HepG2 (cell line): ENCODE data around the gene TAAR9. TPM values are rescaled to one million over a fixed set of nuclear protein-coding genes. Genes with fewer than 3 reads are reported as not detected.

ENCODE experiments used
- ATAC-seq: fragments of 200-7000 bp; cut with Tn5 transposase; 3 replicates; pipeline ENCODE4 v1.9.1; 2020; ENCODE audit warnings: mild to moderate bottlenecking, moderate library complexity
- BruUV-seq: library from RNA; stranded (reverse); fragments of 400-500 nt; replicated peaks from 2 replicates; lab custom pipeline; 2021; lab: Mats Ljungman, UMichigan
- CTCF ChIA-PET: fragments of 300-600 bp; formaldehyde crosslinking; extraction: SDS; loops from one replicate; lab custom pipeline; 2021; ENCODE audit warnings: low total read pairs, inconsistent platforms, low intra/inter-chr PET ratio; lab: Yijun Ruan, JAX
- POLR2A ChIA-PET: fragments of 350-600 bp; sonication (Branson Sonifier 250); formaldehyde crosslinking; loops from one replicate; lab custom pipeline; 2020; ENCODE audit warnings: antibody characterized with exemption, inconsistent platforms; lab: Yijun Ruan, JAX
- DNase-seq: peaks from one replicate; pipeline ENCODE4 v3.0.0-alpha.2; 2015; ENCODE audit warnings: low spot score
- FAIRE-seq: peaks from 3 replicates; lab custom pipeline; 2011; peaks lifted over from hg19 to GRCh38; lab: Jason Lieb, UNC
- H2AFZ ChIP-seq: one replicate; pipeline ENCODE4 v1.6.1; 2011; ENCODE audit warnings: low read length, inconsistent platforms
- H3K27ac ChIP-seq: fragments of 300-600 bp; 3 replicates; pipeline ENCODE4 v1.8.0; 2011; ENCODE audit warnings: mixed run types, mild to moderate bottlenecking, mixed read lengths, low read length, inconsistent platforms; ENCODE audit not compliant: insufficient read depth; ENCODE audit errors: extremely low read length
- H3K27me3 ChIP-seq, 2 experiments: fragments of 200-600 bp in 1 of 2; 2 replicates in 1 of 2; 3 replicates in 1 of 2; pipeline versions ENCODE4 v1.6.0 to v1.8.0; 2011; ENCODE audit warnings: low read length in 2 of 2, mild to moderate bottlenecking in 2 of 2, moderate library complexity in 2 of 2, inconsistent platforms in 1 of 2; ENCODE audit not compliant: insufficient read depth in 2 of 2, control insufficient read depth in 1 of 2
- H3K36me3 ChIP-seq, 2 experiments: fragments of 200-600 bp in 1 of 2; replicated peaks in 1 of 2; 2 replicates in 1 of 2; 3 replicates in 1 of 2; pipeline versions ENCODE4 v1.5.1 to v1.8.0; 2011; ENCODE audit warnings: low read length in 2 of 2, inconsistent platforms in 1 of 2; ENCODE audit not compliant: insufficient read depth in 2 of 2, control insufficient read depth in 1 of 2
- H3K4me1 ChIP-seq: 2 replicates; pipeline ENCODE4 v1.5.1; 2012; ENCODE audit warnings: low read length, inconsistent platforms; ENCODE audit not compliant: insufficient read depth
- H3K4me2 ChIP-seq: 2 replicates; pipeline ENCODE4 v1.6.0; 2011; ENCODE audit warnings: low read depth, low read length, inconsistent platforms
- H3K4me3 ChIP-seq, 3 experiments: fragments of 200-600 bp in 1 of 3; sonication (generic), shearing (Covaris generic) in 1 of 3; replicated peaks in 1 of 3; 2 replicates each; pipeline ENCODE4 v1.5.1; 2011 to 2016; ENCODE audit warnings: low read length in 3 of 3, inconsistent platforms in 2 of 3, low read depth in 2 of 3, mild to moderate bottlenecking in 2 of 3, control low read depth in 1 of 3, mixed read lengths in 1 of 3; ENCODE audit not compliant: insufficient read depth in 1 of 3
- H3K79me2 ChIP-seq: one replicate; pipeline ENCODE4 v1.6.1; 2011; ENCODE audit warnings: low read length, inconsistent platforms; ENCODE audit not compliant: insufficient read depth
- H3K9ac ChIP-seq: 2 replicates; pipeline ENCODE4 v1.6.0; 2011; ENCODE audit warnings: mild to moderate bottlenecking, low read depth, low read length, inconsistent platforms; ENCODE audit not compliant: insufficient read depth
- H3K9me3 ChIP-seq: 2 replicates; pipeline ENCODE4 v1.5.1; 2012; ENCODE audit warnings: mild to moderate bottlenecking, low read length
- H4K20me1 ChIP-seq: 2 replicates; pipeline ENCODE4 v1.6.0; 2011; ENCODE audit warnings: inconsistent platforms, mild to moderate bottlenecking, low read length, moderate library complexity; ENCODE audit not compliant: insufficient read depth
- ELF4 ChIP-seq: sonication (generic); formaldehyde crosslinking; IDR thresholded peaks from 2 replicates; pipeline ENCODE4 v1.5.0; 2020; ENCODE audit warnings: missing genetic modification reagents, mild to moderate bottlenecking, moderate library complexity, borderline replicate concordance
- HCFC1 ChIP-seq: fragments of 150-350 bp; IDR thresholded peaks from 2 replicates; pipeline ENCODE4 v1.6.1; 2014; ENCODE audit warnings: low read depth, low read length
- HNRNPK ChIP-seq: fragments of 200-400 bp; formaldehyde crosslinking; IDR thresholded peaks from 2 replicates; pipeline ENCODE4 v1.6.1; 2018; ENCODE audit warnings: low read length, low read depth, moderate library complexity, mild to moderate bottlenecking; ENCODE audit not compliant: poor library complexity, severe bottlenecking
- JUND ChIP-seq: sonication (generic); formaldehyde crosslinking; IDR thresholded peaks from 2 replicates; pipeline ENCODE4 v1.8.0; 2022; ENCODE audit warnings: mild to moderate bottlenecking, missing genetic modification reagents
- MTA1 ChIP-seq: sonication (generic); formaldehyde crosslinking; IDR thresholded peaks from 2 replicates; pipeline ENCODE4 v1.4.0; 2020; ENCODE audit warnings: missing genetic modification reagents, mild to moderate bottlenecking, borderline replicate concordance
- MTF2 ChIP-seq: sonication (generic); formaldehyde crosslinking; IDR thresholded peaks from 2 replicates; pipeline ENCODE4 v1.5.0; 2020; ENCODE audit warnings: missing genetic modification reagents, borderline replicate concordance
- NFKB2 ChIP-seq: sonication (generic); formaldehyde crosslinking; IDR thresholded peaks from 2 replicates; pipeline ENCODE4 v1.4.0; 2020; ENCODE audit warnings: missing genetic modification reagents, borderline replicate concordance
- NKX3-1 ChIP-seq: sonication (generic); formaldehyde crosslinking; IDR thresholded peaks from 2 replicates; pipeline ENCODE4 v1.5.0; 2020; ENCODE audit warnings: missing genetic modification reagents
- SALL2 ChIP-seq: sonication (generic); formaldehyde crosslinking; IDR thresholded peaks from 2 replicates; pipeline ENCODE4 v1.8.1; 2023; ENCODE audit warnings: mild to moderate bottlenecking, missing genetic modification reagents, inconsistent platforms
- TP53 ChIP-seq: sonication (generic); formaldehyde crosslinking; conservative IDR thresholded peaks from 2 replicates; pipeline ENCODE4 v1.4.0; 2020; ENCODE audit warnings: missing genetic modification reagents
- ZNF350 ChIP-seq: sonication (generic); formaldehyde crosslinking; IDR thresholded peaks from 2 replicates; pipeline ENCODE4 v1.4.0; 2020; ENCODE audit warnings: mild to moderate bottlenecking, low read depth, missing genetic modification reagents, borderline replicate concordance
- ZNF558 ChIP-seq: sonication (generic); formaldehyde crosslinking; IDR thresholded peaks from 2 replicates; pipeline ENCODE4 v1.9.0; 2022; ENCODE audit warnings: mild to moderate bottlenecking, missing genetic modification reagents, borderline replicate concordance
- ZNF564 ChIP-seq: sonication (generic); formaldehyde crosslinking; IDR thresholded peaks from 2 replicates; pipeline ENCODE4 v1.8.1; 2023; ENCODE audit warnings: mild to moderate bottlenecking, missing genetic modification reagents
- ZNF672 ChIP-seq: sonication (generic); formaldehyde crosslinking; IDR thresholded peaks from 2 replicates; pipeline ENCODE4 v1.8.1; 2022; ENCODE audit warnings: missing genetic modification reagents
- WGBS: methylation state at CpG from one replicate; pipeline ENCODE4 v1.1.6; 2017; ENCODE audit warnings: low lambda C conversion rate; 5-methylcytosine and 5-hydroxymethylcytosine counted together
- in situ Hi-C: cut with HindIII; loops from 2 replicates; pipeline ENCODE4 v1.10.0; 2017; ENCODE audit warnings: low pct_unique_long_range_greater_than_20kb; ENCODE audit not compliant: extremely low pct_ligation_motif_present
- intact Hi-C: fragments of 100-400 bp; cut with micrococcal nuclease; formaldehyde crosslinking; loops from one replicate; pipeline ENCODE4 v1.10.0; 2022; ENCODE audit not compliant: unreplicated experiment
- polyA plus RNA-seq, 8 experiments: library from polyadenylated mRNA; depleted of rRNA in 3 of 8; stranded (reverse) in 7 of 8; unstranded in 1 of 8; fragments of >200 nt; fragmentation: Illumina TruSeq in 4 of 8; extraction: Trizol in 4 of 8; gene quantifications; 2 replicates each; pipeline versions ENCODE4 v1.2.1 to v1.2.3, GENCODE V29; 2011 to 2016; ENCODE audit warnings: low read depth in 4 of 8, missing spikeins in 1 of 8, mixed read lengths in 1 of 8; ENCODE audit not compliant: insufficient read depth in 1 of 8
- total RNA-seq, 5 experiments: library from RNA; depleted of rRNA; stranded (reverse); fragments of >200 nt; fragmentation: Illumina TruSeq; extraction: Trizol; gene quantifications; 2 replicates each; pipeline ENCODE4 v1.2.3, GENCODE V29; 2016; ENCODE audit warnings: low read depth in 1 of 5
- TF ChIP-seq, protein P1 (sequence below): sonication (generic); formaldehyde crosslinking; IDR thresholded peaks from 2 replicates; pipeline ENCODE4; 2020; ENCODE audit warnings: missing genetic modification reagents, mild to moderate bottlenecking, borderline replicate concordance
- TF ChIP-seq, protein P2 (sequence below): sonication (generic); formaldehyde crosslinking; IDR thresholded peaks from 2 replicates; pipeline ENCODE4 v1.5.1; 2020; ENCODE audit warnings: missing genetic modification reagents, mild to moderate bottlenecking, borderline replicate concordance
- TF ChIP-seq, protein P3 (sequence below): sonication (generic); formaldehyde crosslinking; conservative IDR thresholded peaks from 2 replicates; pipeline ENCODE4 v1.8.0; 2022; ENCODE audit warnings: mild to moderate bottlenecking, moderate library complexity, missing genetic modification reagents
- TF ChIP-seq, protein P4 (sequence below): IDR thresholded peaks from 2 replicates; pipeline ENCODE4 v1.6.1; 2016; ENCODE audit warnings: mild to moderate bottlenecking, missing biosample characterization, missing genetic modification reagents

Gene TAAR9
- total and polyA plus RNA-seq, 2 of the 13 experiments (the other 11 are each of a cell fraction or from before 2014, with no cell fraction given): 0.07 TPM; not detected in 1

DNA sequence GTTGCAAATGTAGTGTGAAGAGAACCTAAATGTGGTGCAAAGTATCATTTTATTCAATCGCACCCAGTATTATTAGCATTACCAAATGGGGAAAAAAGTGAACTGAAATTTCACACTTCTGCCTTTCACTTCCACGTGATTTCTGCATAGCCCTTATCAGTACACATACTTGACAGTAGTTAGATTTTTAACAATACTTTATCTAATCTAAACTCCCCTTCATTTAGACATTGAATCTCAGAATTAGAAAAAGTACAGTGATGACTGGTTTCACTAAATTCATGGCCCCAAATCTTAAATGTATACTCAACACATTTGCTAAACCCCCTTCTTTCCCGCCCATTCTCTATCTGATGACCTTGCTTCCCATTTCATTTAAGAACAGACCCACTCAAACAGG is 39.4 kb upstream of the TAAR9 start:
- no peak for ATAC-seq

More for the DNA sequence above, 39.4 kb upstream of the TAAR9 start:
- DNase-seq (no peak), FAIRE-seq (no peak)
- WGBS: 95% methylated on average over 3 of the region's 3 CpGs
- no TSS peak for BruUV-seq
- H3K4me2 ChIP-seq: no peak overlapping the region
- TF ChIP-seq ZNF350 (CRISPR knock-in tag) (no peak), HNRNPK (no peak), NFKB2 (CRISPR knock-in tag) (no peak), NKX3-1 (CRISPR knock-in tag) (no peak), SALL2 (CRISPR knock-in tag) (no peak), ELF4 (CRISPR knock-in tag) (no peak), ZNF558 (CRISPR knock-in tag) (no peak), ZNF672 (CRISPR knock-in tag) (no peak), MTF2 (CRISPR knock-in tag) (no peak), ZNF564 (CRISPR knock-in tag) (no peak), HCFC1 (no peak), JUND (CRISPR knock-in tag) (no peak), MTA1 (CRISPR knock-in tag) (no peak), TP53 (no peak)
- TF ChIP-seq, protein P1, sequence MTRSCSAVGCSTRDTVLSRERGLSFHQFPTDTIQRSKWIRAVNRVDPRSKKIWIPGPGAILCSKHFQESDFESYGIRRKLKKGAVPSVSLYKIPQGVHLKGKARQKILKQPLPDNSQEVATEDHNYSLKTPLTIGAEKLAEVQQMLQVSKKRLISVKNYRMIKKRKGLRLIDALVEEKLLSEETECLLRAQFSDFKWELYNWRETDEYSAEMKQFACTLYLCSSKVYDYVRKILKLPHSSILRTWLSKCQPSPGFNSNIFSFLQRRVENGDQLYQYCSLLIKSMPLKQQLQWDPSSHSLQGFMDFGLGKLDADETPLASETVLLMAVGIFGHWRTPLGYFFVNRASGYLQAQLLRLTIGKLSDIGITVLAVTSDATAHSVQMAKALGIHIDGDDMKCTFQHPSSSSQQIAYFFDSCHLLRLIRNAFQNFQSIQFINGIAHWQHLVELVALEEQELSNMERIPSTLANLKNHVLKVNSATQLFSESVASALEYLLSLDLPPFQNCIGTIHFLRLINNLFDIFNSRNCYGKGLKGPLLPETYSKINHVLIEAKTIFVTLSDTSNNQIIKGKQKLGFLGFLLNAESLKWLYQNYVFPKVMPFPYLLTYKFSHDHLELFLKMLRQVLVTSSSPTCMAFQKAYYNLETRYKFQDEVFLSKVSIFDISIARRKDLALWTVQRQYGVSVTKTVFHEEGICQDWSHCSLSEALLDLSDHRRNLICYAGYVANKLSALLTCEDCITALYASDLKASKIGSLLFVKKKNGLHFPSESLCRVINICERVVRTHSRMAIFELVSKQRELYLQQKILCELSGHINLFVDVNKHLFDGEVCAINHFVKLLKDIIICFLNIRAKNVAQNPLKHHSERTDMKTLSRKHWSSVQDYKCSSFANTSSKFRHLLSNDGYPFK (CRISPR knock-in tag): no peak
- TF ChIP-seq, protein P2, sequence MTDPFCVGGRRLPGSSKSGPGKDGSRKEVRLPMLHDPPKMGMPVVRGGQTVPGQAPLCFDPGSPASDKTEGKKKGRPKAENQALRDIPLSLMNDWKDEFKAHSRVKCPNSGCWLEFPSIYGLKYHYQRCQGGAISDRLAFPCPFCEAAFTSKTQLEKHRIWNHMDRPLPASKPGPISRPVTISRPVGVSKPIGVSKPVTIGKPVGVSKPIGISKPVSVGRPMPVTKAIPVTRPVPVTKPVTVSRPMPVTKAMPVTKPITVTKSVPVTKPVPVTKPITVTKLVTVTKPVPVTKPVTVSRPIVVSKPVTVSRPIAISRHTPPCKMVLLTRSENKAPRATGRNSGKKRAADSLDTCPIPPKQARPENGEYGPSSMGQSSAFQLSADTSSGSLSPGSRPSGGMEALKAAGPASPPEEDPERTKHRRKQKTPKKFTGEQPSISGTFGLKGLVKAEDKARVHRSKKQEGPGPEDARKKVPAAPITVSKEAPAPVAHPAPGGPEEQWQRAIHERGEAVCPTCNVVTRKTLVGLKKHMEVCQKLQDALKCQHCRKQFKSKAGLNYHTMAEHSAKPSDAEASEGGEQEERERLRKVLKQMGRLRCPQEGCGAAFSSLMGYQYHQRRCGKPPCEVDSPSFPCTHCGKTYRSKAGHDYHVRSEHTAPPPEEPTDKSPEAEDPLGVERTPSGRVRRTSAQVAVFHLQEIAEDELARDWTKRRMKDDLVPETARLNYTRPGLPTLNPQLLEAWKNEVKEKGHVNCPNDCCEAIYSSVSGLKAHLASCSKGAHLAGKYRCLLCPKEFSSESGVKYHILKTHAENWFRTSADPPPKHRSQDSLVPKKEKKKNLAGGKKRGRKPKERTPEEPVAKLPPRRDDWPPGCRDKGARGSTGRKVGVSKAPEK (CRISPR knock-in tag): no peak
- TF ChIP-seq, protein P3, sequence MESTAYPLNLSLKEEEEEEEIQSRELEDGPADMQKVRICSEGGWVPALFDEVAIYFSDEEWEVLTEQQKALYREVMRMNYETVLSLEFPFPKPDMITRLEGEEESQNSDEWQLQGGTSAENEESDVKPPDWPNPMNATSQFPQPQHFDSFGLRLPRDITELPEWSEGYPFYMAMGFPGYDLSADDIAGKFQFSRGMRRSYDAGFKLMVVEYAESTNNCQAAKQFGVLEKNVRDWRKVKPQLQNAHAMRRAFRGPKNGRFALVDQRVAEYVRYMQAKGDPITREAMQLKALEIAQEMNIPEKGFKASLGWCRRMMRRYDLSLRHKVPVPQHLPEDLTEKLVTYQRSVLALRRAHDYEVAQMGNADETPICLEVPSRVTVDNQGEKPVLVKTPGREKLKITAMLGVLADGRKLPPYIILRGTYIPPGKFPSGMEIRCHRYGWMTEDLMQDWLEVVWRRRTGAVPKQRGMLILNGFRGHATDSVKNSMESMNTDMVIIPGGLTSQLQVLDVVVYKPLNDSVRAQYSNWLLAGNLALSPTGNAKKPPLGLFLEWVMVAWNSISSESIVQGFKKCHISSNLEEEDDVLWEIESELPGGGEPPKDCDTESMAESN (CRISPR knock-in tag): no peak
- TF ChIP-seq, protein P4, sequence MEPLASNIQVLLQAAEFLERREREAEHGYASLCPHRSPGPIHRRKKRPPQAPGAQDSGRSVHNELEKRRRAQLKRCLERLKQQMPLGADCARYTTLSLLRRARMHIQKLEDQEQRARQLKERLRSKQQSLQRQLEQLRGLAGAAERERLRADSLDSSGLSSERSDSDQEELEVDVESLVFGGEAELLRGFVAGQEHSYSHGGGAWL (CRISPR knock-in tag): no peak
- peaks cover 10 to 51% of the 10 kb centered on the region in 2 experiments for H3K36me3 ChIP-seq
- H4K20me1 ChIP-seq: peaks cover 4% of the 10 kb centered on the region; the same call in 1 of the 2 replicates
- POLR2A ChIA-PET: no interaction called here
- in situ Hi-C loops (no loop called here), intact Hi-C loops (no loop called here)
- peaks cover 6% of the 10 kb centered on the region; the same call in 1 of the 2 replicates for H3K4me1 ChIP-seq
- no peak overlapping the region for H2AFZ ChIP-seq
- no peaks in the 10 kb centered on the region for H3K27me3 ChIP-seq
- CTCF ChIA-PET: no interaction called here
- no peaks in the 10 kb centered on the region for H3K9me3 ChIP-seq
- no peak overlapping the region for H3K4me3 ChIP-seq
- H3K27ac ChIP-seq: no peak overlapping the region
- H3K79me2 ChIP-seq: no peaks in the 10 kb centered on the region
- H3K9ac ChIP-seq: no peak overlapping the region
